GM19452 (cell line): ENCODE results near the gene BLOC1S3.
"Not testable (repeated sequence)": the region's sequence is repeated elsewhere in the genome, so short reads cannot be mapped to it uniquely, and the experiment has no call there.

Source experiments
- ATAC-seq: cut with Tn5 transposase; IDR thresholded peaks from one replicate; pipeline ENCODE4 v1.9.1; 2021; ENCODE audit not compliant: unreplicated experiment

BLOC1S3 gene

GRCh38 chr19:45222724-45223123 is 44.1 kb downstream of the BLOC1S3 start:
- ATAC-seq = no peak

- ATAC-seq = no peak
Observed at GRCh38 chr19:45223879-45224278, 45.3 kb downstream of the BLOC1S3 start.

- no peak for ATAC-seq
Observed at GRCh38 chr19:45224645-45225044, 46.1 kb downstream of the BLOC1S3 start.

GRCh38 chr19:45229056-45229455 is 50.5 kb downstream of the BLOC1S3 start:
- not testable (repeated sequence) for ATAC-seq
